H1 (cell line): ENCODE measurements around the gene ASRGL1.

Experiments used
- CTCF ChIP-seq, 3 experiments: IDR thresholded peaks; 1 replicate in 2 of 3; 2 replicates in 1 of 3; pipeline versions ENCODE4 v1.5.1 to v1.6.1; 2011; ENCODE audit warnings: low read length in 3 of 3, mild to moderate bottlenecking in 3 of 3, inconsistent platforms in 2 of 3, low read depth in 1 of 3, moderate library complexity in 1 of 3; ENCODE audit not compliant: insufficient read depth in 1 of 3; ENCODE audit errors: control extremely low read depth in 1 of 3
- EZH2 ChIP-seq: fragments of 200-600 bp; sonication (generic); IDR thresholded peaks from 2 replicates; pipeline ENCODE4 v1.7.1; 2012; ENCODE audit warnings: low read depth, mild to moderate bottlenecking, moderate library complexity, low read length, inconsistent platforms; ENCODE audit not compliant: severe bottlenecking
- NANOG ChIP-seq: IDR thresholded peaks from 2 replicates; pipeline ENCODE4 v1.6.1; 2011; ENCODE audit warnings: low read length, low read depth, mild to moderate bottlenecking, inconsistent platforms; ENCODE audit not compliant: insufficient read depth, poor library complexity, severe bottlenecking
- POLR2AphosphoS5 ChIP-seq: IDR thresholded peaks from 2 replicates; pipeline ENCODE4 v1.6.1; 2011; ENCODE audit warnings: low read depth, low read length
- SUZ12 ChIP-seq: fragments of 200-600 bp; sonication (generic); IDR thresholded peaks from 2 replicates; pipeline ENCODE4 v1.6.1; 2012; ENCODE audit warnings: mild to moderate bottlenecking, inconsistent platforms, low read length, moderate library complexity, mixed read lengths

GRCh38 chr11:62428871-62429560 lies 91.8 kb downstream of the ASRGL1 start:
- TF ChIP-seq SUZ12 (no peak), CTCF (IDR thresholded peaks at IDR 0.05; ENCODE audit: control extremely low read depth in 1 of 3, insufficient read depth in 1 of 3, low read depth in 1 of 3, low read length in 3 of 3) (no peak), NANOG (no peak), EZH2 (no peak), POLR2AphosphoS5 (no peak)
